ENCODE measurements around the gene MGAM2.

The MGAM2 gene

DNA sequence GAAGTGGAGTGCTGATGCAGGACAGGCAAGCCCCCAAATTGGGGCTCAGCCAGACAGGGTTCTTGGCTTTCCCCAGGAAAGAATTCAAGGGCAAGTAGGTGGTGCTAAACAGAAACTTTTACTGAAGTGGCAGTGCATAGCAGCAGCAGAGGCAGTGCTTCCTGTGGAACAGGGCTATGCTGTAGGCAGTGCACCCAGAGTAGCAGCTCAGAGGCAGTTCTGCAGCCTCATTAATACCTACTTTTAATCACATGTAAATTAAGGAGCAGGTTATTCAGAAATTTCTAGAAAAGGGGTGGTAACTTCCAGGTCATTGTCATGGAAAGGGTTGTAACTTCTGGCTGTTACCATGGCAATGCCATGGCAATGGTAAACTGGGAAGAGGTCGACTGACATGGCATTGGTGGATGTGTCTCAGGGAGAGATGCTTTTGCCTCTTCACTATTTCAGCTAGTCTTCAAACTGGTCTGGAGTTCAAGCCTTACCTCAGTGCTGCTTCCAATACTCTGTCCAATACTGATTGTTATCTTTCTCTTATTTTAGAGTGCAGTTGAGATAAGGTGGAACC, 117.1 kb downstream of the MGAM2 start:
- no peak overlapping the region for H3K4me3 ChIP-seq (ENCODE audit: low read length)
- 90% methylated on average over 1 of the region's 1 CpG for WGBS
- H3K27ac ChIP-seq (ENCODE audit: low read depth, low read length) = no peak overlapping the region
- no peaks in the 10 kb centered on the region for H3K27me3 ChIP-seq (ENCODE audit: insufficient read depth, low read length)
- no peaks in the 10 kb centered on the region for H3K36me3 ChIP-seq (ENCODE audit: insufficient read depth, low read length)
- H3K9me3 ChIP-seq (ENCODE audit: insufficient read depth, low read depth, low read length) = no peaks in the 10 kb centered on the region; the same call in 1 of the 2 replicates
- H3K9ac ChIP-seq (ENCODE audit: low read depth, low read length) = no peak overlapping the region
- H3K4me1 ChIP-seq (ENCODE audit: insufficient read depth, low read length) = peaks cover 3% of the 10 kb centered on the region; the same call in 1 of the 2 replicates

DNA sequence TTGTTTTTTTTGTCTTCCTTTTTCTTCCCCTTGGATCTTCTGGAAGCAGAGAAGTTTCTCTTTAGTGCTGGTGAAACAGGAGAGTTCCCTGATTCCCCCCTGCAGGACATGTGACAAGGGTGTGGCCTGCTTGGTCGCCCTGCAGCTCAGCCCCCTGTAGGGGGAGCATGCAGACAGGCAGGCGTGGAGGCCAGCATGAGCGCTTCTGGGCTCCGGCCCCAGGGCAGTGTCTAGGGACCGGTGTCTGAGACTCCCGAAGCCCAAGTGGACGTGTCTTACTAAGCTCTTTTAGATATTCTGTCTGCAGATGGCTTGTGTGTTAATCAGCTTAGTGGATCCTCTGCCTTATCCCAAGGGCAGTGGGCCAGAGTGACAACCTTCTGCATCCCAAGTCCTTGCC, 120.2 kb downstream of the MGAM2 start:
- Histone ChIP-seq H3K27me3 (ENCODE audit: insufficient read depth, low read length) (no peaks in the 10 kb centered on the region), H3K4me1 (ENCODE audit: insufficient read depth, low read length) (peaks cover 3% of the 10 kb centered on the region; the same call in 1 of the 2 replicates), H3K4me3 (ENCODE audit: low read length) (no peak overlapping the region), H3K36me3 (ENCODE audit: insufficient read depth, low read length) (no peaks in the 10 kb centered on the region), H3K9ac (ENCODE audit: low read depth, low read length) (no peak overlapping the region), H3K9me3 (ENCODE audit: insufficient read depth, low read depth, low read length) (no peaks in the 10 kb centered on the region; the same call in 1 of the 2 replicates), H3K27ac (ENCODE audit: low read depth, low read length) (no peak overlapping the region)
- WGBS = 48% methylated on average over 7 of the region's 7 CpGs

DNA sequence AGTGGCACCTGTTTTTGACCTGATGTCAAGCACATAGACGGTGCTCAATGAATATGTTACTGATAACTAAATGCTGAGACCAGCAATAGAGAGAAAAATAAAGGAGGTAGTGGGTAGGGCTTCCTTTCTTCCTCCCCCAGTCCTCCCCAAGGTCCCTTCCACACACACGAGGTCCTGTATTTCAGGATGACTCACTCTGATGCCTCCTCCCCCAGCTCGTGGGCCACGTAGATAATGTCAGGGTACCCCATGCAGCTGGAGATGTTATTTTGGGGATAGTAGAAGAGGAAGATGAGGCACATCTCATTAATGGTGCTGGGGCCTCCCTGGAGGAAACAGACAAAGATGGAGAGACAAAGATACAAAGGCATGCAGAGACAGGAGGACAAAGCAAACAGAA, 129.0 kb downstream of the MGAM2 start:
- 60% methylated on average over 2 of the region's 4 CpGs for WGBS
- no peaks in the 10 kb centered on the region for H3K4me1 ChIP-seq (ENCODE audit: insufficient read depth, low read length)
- no peak overlapping the region for H3K4me3 ChIP-seq (ENCODE audit: low read length)
- no peaks in the 10 kb centered on the region for H3K9me3 ChIP-seq (ENCODE audit: insufficient read depth, low read depth, low read length)
- H3K27ac ChIP-seq (ENCODE audit: low read depth, low read length) = no peak overlapping the region
- no peaks in the 10 kb centered on the region for H3K36me3 ChIP-seq (ENCODE audit: insufficient read depth, low read length)
- H3K27me3 ChIP-seq (ENCODE audit: insufficient read depth, low read length) = no peaks in the 10 kb centered on the region
- H3K9ac ChIP-seq (ENCODE audit: low read depth, low read length) = no peak overlapping the region

DNA sequence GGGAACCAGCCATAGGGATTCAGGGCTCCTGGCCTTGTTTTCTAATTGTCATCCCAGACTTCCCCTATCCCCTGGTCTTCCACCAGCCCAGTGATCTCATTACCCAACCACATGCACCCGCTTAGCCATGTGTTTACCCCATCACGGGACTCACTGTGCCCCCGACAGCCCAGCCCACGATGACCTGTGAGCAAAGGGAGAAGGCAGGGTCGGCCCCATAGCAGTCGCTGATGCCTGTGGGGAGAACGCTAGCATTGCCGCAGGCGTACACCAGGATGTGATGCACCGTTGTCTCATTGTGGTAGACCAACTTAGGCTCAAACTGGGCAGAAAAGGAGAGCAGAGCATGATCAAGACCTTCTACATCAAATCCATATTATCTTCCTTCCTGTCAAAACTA, 132.3 kb downstream of the MGAM2 start:
- H3K27ac ChIP-seq (ENCODE audit: low read depth, low read length) = no peak overlapping the region
- no peak overlapping the region for H3K4me3 ChIP-seq (ENCODE audit: low read length)
- no peaks in the 10 kb centered on the region for H3K36me3 ChIP-seq (ENCODE audit: insufficient read depth, low read length)
- no peaks in the 10 kb centered on the region for H3K9me3 ChIP-seq (ENCODE audit: insufficient read depth, low read depth, low read length)
- no peaks in the 10 kb centered on the region for H3K4me1 ChIP-seq (ENCODE audit: insufficient read depth, low read length)
- no peak overlapping the region for H3K9ac ChIP-seq (ENCODE audit: low read depth, low read length)
- 95% methylated on average over 10 of the region's 10 CpGs for WGBS
- H3K27me3 ChIP-seq (ENCODE audit: insufficient read depth, low read length) = no peaks in the 10 kb centered on the region

DNA sequence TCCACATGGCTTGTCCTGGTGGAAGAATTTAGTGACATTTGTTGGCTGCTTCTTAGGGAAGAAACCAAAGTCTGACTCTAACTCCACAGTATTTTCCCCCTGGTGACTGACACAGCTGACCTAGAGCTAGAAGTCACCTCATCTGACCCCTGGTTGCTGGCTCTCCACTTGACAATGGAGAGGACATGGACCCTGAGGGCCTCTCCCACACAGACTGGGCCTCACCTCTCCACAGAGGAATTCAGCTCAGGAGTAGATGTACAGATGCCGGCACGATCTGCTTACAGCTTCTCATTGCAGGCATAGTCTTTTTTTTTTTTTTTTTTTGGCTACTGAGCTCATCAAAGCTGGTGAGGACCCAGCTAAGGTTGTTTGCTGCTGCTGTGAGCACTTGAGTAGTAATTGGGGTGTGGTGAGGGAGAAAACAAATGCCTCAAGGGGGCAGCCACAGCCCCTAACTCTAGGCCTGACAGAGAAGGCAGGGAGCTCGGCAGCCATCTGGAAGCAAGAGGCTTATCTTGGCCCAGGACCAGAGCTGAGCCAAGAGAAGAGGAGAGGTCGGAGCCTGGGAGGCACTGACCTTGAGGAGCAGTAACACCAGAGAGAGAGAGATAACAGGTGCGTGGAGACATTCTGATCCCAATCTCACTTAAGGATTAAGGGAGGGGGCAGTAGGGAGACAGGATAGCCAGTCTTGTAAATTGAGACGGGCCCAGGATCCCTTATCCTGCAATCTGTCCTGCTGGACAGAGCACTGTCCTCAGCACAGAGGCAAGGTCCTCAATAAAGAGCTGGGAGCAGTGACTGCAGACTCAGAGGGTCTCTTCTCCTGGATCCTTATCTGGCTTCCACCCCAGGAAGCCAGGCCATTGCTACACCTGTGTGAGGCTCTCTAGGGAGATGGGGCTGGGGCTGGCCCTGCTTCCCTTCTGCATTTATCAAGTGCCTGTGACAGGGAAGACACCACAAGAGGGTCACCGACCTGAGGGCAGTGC, 136.9 kb downstream of the MGAM2 start:
- H3K27ac ChIP-seq (ENCODE audit: low read depth, low read length) = no peak overlapping the region
- no peak overlapping the region for H3K4me3 ChIP-seq (ENCODE audit: low read length)
- no peak overlapping the region for H3K9ac ChIP-seq (ENCODE audit: low read depth, low read length)
- no peaks in the 10 kb centered on the region for H3K36me3 ChIP-seq (ENCODE audit: insufficient read depth, low read length)
- H3K4me1 ChIP-seq (ENCODE audit: insufficient read depth, low read length) = 0 out of 2 replicates have a peak, but pooled peaks cover 3% of the 10 kb centered on the region
- no peaks in the 10 kb centered on the region for H3K27me3 ChIP-seq (ENCODE audit: insufficient read depth, low read length)
- no peaks in the 10 kb centered on the region for H3K9me3 ChIP-seq (ENCODE audit: insufficient read depth, low read depth, low read length)
- 87% methylated on average over 7 of the region's 7 CpGs for WGBS

DNA sequence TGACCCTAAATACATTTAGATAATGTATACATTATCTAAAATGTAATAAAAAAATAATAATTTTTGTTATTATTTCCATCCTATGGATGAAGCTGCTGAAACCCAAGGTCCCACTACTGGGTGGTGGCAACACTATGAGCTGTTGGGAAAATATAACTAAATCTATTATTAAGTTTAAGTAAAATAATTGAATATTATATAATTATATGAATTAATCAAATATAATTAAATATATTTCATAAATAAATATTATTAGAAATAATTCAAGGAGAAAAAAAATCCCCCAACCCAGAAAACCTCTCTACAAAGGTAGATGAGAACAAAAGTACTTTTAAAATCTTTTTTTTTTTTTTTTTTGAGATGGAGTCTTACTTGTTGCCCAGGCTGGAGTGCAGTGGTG, 138.4 kb downstream of the MGAM2 start:
- Histone ChIP-seq H3K27ac (ENCODE audit: low read depth, low read length) (no peak overlapping the region), H3K36me3 (ENCODE audit: insufficient read depth, low read length) (no peaks in the 10 kb centered on the region), H3K9me3 (ENCODE audit: insufficient read depth, low read depth, low read length) (no peaks in the 10 kb centered on the region), H3K27me3 (ENCODE audit: insufficient read depth, low read length) (no peaks in the 10 kb centered on the region), H3K4me1 (ENCODE audit: insufficient read depth, low read length) (0 out of 2 replicates have a peak, but pooled peaks cover 3% of the 10 kb centered on the region), H3K4me3 (ENCODE audit: low read length) (no peak overlapping the region), H3K9ac (ENCODE audit: low read depth, low read length) (no peak overlapping the region)

DNA sequence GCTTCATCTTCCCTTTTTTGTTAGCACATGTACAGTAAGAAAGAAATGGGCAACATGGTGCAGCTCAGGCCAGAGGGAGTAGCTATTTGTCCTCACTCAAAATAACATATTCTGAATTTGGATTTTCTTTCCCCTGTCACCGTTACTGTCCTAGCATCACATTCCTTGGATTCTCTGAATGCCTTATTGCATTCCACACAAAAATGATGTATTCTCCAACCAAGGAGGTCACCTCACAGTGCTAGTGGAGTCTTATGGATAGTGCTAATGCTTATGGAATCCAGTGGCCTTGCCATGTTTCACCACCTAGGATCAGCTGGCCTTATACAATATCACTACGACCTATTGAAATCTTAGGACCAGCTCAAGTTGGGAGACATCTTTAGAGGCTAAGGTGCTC, 139.2 kb downstream of the MGAM2 start:
- no peaks in the 10 kb centered on the region for H3K27me3 ChIP-seq (ENCODE audit: insufficient read depth, low read length)
- H3K4me1 ChIP-seq (ENCODE audit: insufficient read depth, low read length) = 0 out of 2 replicates have a peak, but pooled peaks cover 3% of the 10 kb centered on the region
- no peak overlapping the region for H3K4me3 ChIP-seq (ENCODE audit: low read length)
- no peak overlapping the region for H3K27ac ChIP-seq (ENCODE audit: low read depth, low read length)
- no peaks in the 10 kb centered on the region for H3K9me3 ChIP-seq (ENCODE audit: insufficient read depth, low read depth, low read length)
- WGBS = 65% methylated on average over 2 of the region's 2 CpGs
- no peak overlapping the region for H3K9ac ChIP-seq (ENCODE audit: low read depth, low read length)
- no peaks in the 10 kb centered on the region for H3K36me3 ChIP-seq (ENCODE audit: insufficient read depth, low read length)

DNA sequence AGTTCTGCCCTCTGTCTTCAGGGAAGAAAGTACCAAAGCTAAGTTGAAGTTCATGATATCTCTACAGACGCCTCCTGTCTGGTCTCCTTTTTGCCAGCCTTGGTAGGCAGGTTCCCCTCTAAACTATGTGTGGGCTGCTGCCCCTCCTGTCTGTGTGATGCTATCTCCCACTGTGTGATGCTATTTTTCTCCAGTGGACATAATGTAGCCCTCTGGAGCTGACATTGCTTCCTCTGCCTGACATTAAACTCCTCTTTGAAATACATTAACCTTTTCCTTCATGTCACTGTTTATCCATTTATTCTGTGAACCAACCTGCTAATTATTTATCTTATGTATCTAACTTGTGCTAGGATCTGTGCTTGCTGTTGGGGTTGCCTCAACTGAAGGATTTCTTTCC, 146.4 kb downstream of the MGAM2 start, which contains the start of gene PRSS58:
TSS of gene PRSS58 (minus strand) at position 101 of the 400 bp plus-strand sequence. CDS start 351 bp downstream, outside the sequence.
- Histone ChIP-seq H3K4me1 (ENCODE audit: insufficient read depth, low read length) (no peaks in the 10 kb centered on the region), H3K9me3 (ENCODE audit: insufficient read depth, low read depth, low read length) (no peaks in the 10 kb centered on the region), H3K27ac (ENCODE audit: low read depth, low read length) (no peak within 1 kb of the TSS), H3K36me3 (ENCODE audit: insufficient read depth, low read length) (no peaks in the 10 kb centered on the region), H3K9ac (ENCODE audit: low read depth, low read length) (no peak within 1 kb of the TSS), H3K4me3 (ENCODE audit: low read length) (no peak within 1 kb of the TSS), H3K27me3 (ENCODE audit: insufficient read depth, low read length) (no peaks in the 10 kb centered on the region)
- WGBS = 90% methylated on average over 1 of the region's 1 CpG

DNA sequence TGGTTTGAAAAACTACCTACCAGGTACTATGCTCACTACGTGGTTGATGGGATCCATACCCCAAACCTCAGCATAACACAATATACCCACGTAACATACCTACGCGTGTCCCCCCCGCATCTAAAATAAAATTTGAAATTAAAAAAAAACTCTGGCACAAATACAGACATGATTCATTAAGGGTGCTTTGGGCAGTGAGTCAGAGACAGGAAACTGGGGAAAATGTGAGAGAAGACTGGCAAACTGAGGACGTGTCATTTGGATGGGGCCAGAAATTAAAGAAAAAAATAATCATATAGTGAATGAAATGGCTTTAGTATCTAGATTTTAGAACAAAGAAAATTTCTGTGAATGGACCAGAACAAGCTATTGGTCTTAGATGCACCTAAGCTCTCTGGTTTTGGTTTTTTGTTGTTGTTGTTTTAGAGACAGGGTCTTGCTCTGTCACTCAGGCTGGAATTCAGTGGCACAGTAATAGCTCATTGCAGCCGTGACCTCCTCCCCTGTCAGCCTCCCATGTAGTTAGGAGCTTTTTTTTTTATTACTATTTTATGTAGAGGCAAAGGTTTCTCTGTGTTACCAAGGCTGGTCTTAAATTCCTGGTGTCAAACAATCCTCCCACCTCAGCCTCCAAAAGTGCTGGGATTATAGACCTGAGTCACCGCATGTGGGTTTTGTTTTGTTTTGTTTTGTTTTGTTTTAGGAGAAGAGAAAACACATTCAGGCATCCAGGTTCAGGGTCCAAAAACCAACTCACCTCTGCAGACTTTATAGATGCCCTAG, 152.3 kb downstream of the MGAM2 start:
- H3K36me3 ChIP-seq (ENCODE audit: insufficient read depth, low read length) = no peaks in the 10 kb centered on the region
- no peak overlapping the region for H3K9ac ChIP-seq (ENCODE audit: low read depth, low read length)
- no peaks in the 10 kb centered on the region for H3K4me1 ChIP-seq (ENCODE audit: insufficient read depth, low read length)
- no peaks in the 10 kb centered on the region for H3K9me3 ChIP-seq (ENCODE audit: insufficient read depth, low read depth, low read length)
- no peak overlapping the region for H3K27ac ChIP-seq (ENCODE audit: low read depth, low read length)
- H3K27me3 ChIP-seq (ENCODE audit: insufficient read depth, low read length) = no peaks in the 10 kb centered on the region
- no peak overlapping the region for H3K4me3 ChIP-seq (ENCODE audit: low read length)
- whole genome bisulfite sequencing = 96% methylated on average over 6 of the region's 8 CpGs
